CD1c-positive myeloid dendritic cell (primary cell): ENCODE data around the gene CASQ1.

Experiments used
- DNase-seq: peaks from one replicate; pipeline ENCODE4 v3.0.0-alpha.2; 2016; ENCODE audit errors: extremely low spot score

Gene CASQ1

GRCh38 chr1:160189649-160190625, at the start of gene CASQ1:
CASQ1 (plus strand) TSS chr1:160190575; CDS start chr1:160190752, 177 bp downstream.
- no peak for DNase-seq

- DNase-seq: peak; percentile 77
Observed at GRCh38 chr1:160143695-160144094, 46.7 kb upstream of the CASQ1 start.

GRCh38 chr1:160144921-160145320, 45.5 kb upstream of the CASQ1 start:
- no peak for DNase-seq

GRCh38 chr1:160146107-160146506, 44.3 kb upstream of the CASQ1 start:
- DNase-seq: no peak

GRCh38 chr1:160148121-160148520, 42.3 kb upstream of the CASQ1 start:
- DNase-seq: no peak

GRCh38 chr1:160149233-160149632, 41.1 kb upstream of the CASQ1 start:
- no peak for DNase-seq

GRCh38 chr1:160149716-160150115, 40.7 kb upstream of the CASQ1 start:
- no peak for DNase-seq

- no peak for DNase-seq
Observed at GRCh38 chr1:160151303-160151702, 39.1 kb upstream of the CASQ1 start, which contains the start of gene ATP1A4. ATP1A4 (plus strand) TSS chr1:160151603; CDS start chr1:160152041, 438 bp downstream.

- peak; percentile 60 for DNase-seq
Observed at GRCh38 chr1:160154790-160155189, 35.6 kb upstream of the CASQ1 start.

- DNase-seq: no peak
Observed at GRCh38 chr1:160156361-160156760, 34.0 kb upstream of the CASQ1 start.

GRCh38 chr1:160157174-160157573, 33.2 kb upstream of the CASQ1 start:
- DNase-seq: no peak

GRCh38 chr1:160158031-160158430, 32.3 kb upstream of the CASQ1 start:
- no peak for DNase-seq

- DNase-seq: no peak
Observed at GRCh38 chr1:160158534-160158933, 31.8 kb upstream of the CASQ1 start.

- DNase-seq: no peak
Observed at GRCh38 chr1:160159846-160160245, 30.5 kb upstream of the CASQ1 start.

- DNase-seq: peak; percentile 36
Observed at GRCh38 chr1:160161965-160162705, 28.2 kb upstream of the CASQ1 start.

- peak; percentile 62 for DNase-seq
Observed at GRCh38 chr1:160162931-160163330, 27.4 kb upstream of the CASQ1 start.

GRCh38 chr1:160163615-160164014, 26.8 kb upstream of the CASQ1 start:
- no peak for DNase-seq

GRCh38 chr1:160164121-160164520, 26.3 kb upstream of the CASQ1 start:
- no peak for DNase-seq

GRCh38 chr1:160166166-160166868, 24.1 kb upstream of the CASQ1 start:
- DNase-seq: peak; percentile 77

GRCh38 chr1:160167056-160167455, 23.3 kb upstream of the CASQ1 start:
- no peak for DNase-seq

- peak; percentile 3 for DNase-seq
Observed at GRCh38 chr1:160167580-160167979, 22.8 kb upstream of the CASQ1 start.

GRCh38 chr1:160168016-160168415, 22.4 kb upstream of the CASQ1 start:
- DNase-seq: no peak
